Measurements from ENCODE around the gene MYL12A.

DNA sequence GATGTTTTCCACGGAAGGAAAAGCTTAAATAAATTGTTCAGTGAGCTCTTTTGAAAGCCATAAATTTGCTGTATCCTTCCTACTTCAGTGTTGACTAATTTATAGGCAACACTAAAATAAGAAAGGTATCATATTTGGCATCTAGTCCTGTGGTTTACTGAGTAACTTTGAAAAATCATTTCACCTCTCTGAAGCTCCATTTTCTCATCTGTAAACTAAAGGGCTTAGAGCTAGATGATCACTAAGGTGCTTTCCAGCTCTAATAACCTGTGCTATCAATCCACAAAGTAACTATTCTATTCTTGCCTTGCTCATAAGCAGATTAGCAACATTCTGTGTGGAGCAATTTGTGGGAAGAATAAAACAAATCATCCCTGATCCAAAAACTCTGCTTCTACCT is 24.2 kb upstream of the MYL12A start:
- TF ChIP-seq, protein P1, sequence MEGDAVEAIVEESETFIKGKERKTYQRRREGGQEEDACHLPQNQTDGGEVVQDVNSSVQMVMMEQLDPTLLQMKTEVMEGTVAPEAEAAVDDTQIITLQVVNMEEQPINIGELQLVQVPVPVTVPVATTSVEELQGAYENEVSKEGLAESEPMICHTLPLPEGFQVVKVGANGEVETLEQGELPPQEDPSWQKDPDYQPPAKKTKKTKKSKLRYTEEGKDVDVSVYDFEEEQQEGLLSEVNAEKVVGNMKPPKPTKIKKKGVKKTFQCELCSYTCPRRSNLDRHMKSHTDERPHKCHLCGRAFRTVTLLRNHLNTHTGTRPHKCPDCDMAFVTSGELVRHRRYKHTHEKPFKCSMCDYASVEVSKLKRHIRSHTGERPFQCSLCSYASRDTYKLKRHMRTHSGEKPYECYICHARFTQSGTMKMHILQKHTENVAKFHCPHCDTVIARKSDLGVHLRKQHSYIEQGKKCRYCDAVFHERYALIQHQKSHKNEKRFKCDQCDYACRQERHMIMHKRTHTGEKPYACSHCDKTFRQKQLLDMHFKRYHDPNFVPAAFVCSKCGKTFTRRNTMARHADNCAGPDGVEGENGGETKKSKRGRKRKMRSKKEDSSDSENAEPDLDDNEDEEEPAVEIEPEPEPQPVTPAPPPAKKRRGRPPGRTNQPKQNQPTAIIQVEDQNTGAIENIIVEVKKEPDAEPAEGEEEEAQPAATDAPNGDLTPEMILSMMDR (IDR thresholded peaks at IDR 0.05) = no peak
- no peak for TF ChIP-seq POLR2A (IDR thresholded peaks at IDR 0.05)
- no peak for TF ChIP-seq POLR2AphosphoS5 (IDR thresholded peaks at IDR 0.05)
- no peak for TF ChIP-seq EP300 (IDR thresholded peaks at IDR 0.05)
